ENCODE measurements around the gene PLSCR1. TPM values are rescaled to one million over a fixed set of nuclear protein-coding genes. Genes with fewer than 3 reads are reported as not detected.

PLSCR1 gene, protein sequence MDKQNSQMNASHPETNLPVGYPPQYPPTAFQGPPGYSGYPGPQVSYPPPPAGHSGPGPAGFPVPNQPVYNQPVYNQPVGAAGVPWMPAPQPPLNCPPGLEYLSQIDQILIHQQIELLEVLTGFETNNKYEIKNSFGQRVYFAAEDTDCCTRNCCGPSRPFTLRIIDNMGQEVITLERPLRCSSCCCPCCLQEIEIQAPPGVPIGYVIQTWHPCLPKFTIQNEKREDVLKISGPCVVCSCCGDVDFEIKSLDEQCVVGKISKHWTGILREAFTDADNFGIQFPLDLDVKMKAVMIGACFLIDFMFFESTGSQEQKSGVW
- 43.1 to 53.4 TPM (median 45.0 TPM) in 5 replicates for total RNA-seq (2022; extraction: Qiagen RNA extraction; ENCODE audit: low read depth)

DNA sequence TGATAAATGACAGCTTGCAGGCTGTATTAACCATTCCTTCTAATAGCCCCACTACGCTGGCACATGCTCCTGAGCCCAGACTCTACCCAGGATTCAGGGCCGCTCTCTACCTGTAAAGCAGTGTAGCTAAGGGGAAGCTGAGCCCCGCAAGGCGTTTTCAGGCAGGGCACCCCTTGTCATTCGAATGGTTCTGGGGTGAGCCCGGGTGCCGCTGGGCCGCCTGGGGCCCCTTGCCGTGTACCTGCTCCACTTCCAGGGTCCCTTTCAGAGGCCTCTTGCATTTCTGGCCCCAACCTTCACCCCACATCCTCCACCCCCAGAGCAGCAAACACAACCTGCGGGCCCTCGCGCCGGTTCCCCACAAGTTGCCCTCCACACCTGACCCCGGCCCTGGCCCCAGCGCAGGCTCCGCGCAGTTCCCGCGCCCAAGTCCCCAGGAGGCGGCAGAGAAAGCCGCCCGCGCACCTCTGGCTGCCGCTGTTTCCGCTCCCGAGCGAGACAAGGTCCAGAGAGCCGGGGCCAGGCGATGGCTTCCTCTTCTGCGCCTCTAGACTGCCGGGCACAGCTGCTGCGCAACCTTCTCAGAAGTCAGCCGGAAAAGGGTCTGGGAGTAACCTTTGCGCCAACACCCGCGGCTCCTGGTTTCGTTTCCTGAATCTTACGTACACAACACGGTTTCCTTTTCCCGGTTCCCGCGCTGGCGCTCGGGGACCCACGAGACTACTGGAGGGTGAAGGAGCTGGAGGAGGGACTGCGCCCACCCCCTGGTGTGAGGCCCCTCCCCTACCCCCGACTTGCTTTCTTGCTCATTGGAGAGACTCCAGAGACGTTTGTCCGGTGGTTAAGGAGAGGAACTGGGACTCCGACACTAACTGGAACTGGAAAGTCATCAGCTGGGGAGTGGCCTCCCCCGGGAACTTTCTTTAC lies at the start of gene PLSCR1:
Gene PLSCR1, minus strand, starts transcription at position 606 of the 927 bp plus-strand sequence. CDS start 8,055 bp downstream, outside the sequence.

DNA sequence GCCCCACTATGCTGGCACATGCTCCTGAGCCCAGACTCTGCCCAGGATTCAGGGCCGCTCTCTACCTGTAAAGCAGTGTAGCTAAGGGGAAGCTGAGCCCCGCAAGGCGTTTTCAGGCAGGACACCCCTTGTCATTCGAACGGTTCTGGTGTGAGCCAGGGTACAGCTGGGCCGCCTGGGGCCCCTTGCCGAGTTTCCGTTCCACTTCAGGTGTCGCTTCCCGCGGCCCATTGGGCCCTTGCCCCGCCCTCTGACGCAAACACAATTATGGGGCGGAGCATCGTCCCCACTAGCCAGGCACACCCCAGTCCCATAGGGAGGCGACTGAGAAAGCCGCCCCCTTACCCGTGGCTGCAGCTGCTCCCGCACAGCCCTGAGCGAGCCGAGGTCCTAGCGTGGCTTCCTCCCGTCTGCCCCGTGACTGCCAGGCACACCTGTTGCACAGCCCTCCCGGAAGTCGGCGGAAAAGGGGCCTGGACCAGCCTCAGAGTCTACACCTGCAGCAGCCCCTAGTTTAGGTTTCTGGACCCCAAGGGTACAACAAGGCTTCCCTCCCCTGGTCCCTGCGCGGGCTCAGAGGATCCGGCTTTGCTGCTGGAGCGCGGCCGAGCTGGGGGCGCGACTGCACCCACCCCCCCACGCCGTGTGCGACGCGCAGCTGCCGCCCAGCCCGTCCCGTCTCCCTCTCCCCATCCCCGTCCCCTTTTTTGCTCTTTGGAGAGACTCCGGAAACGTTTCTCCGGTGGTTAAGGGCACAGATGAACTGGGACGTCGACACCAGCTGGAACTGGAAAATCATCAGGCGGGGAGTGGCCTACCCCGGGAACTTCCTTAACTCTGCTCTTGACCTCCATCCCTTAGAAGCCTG lies 75.0 kb downstream of the PLSCR1 start, which contains the start of gene PLSCR2:
Gene PLSCR2, minus strand, starts transcription at position 412 of the 868 bp plus-strand sequence. CDS start 9,657 bp downstream, outside the sequence.

Other genes with a start within 250 kb of the PLSCR1 start
- gene PLSCR2, start 75.0 kb downstream of the PLSCR1 start, total RNA-seq (2022; extraction: Qiagen RNA extraction; ENCODE audit: low read depth) = not detected in 5 replicates
- gene PLSCR5, start 60.7 kb upstream of the PLSCR1 start, total RNA-seq (2022; extraction: Qiagen RNA extraction; ENCODE audit: low read depth) = not detected in 5 replicates

Measured in A549 treated with ZK216348 at 1 μM for 4 hours (cell line).